Psoas muscle (tissue), 8 donors: ENCODE measurements around the gene ISL2. TPM values are rescaled to one million over a fixed set of nuclear protein-coding genes. Genes with fewer than 3 reads are reported as not detected.

Source experiments
- ATAC-seq, 4 donors: fragments of 200-7000 bp; cut with Tn5 transposase; one replicate each; pipeline ENCODE4 v1.9.1; 2020; ENCODE audit warnings: moderate library complexity in 3 of 4, mild to moderate bottlenecking in 2 of 4
- DNase-seq, 2 donors: peaks; one replicate each; pipeline ENCODE4 v3.0.0-alpha.2; 2020
- H3K27ac ChIP-seq: fragments of 200-600 bp; one replicate; pipeline ENCODE4 v1.8.0; 2022
- H3K27me3 ChIP-seq, 3 donors: fragments of 200-600 bp in 1 of 3; one replicate each; pipeline versions ENCODE4 v1.6.1 to v1.8.0; 2013 to 2022; ENCODE audit warnings: low read length in 2 of 3, mild to moderate bottlenecking in 2 of 3, moderate library complexity in 1 of 3; ENCODE audit not compliant: insufficient read depth in 3 of 3
- H3K36me3 ChIP-seq, 2 donors: fragments of 200-600 bp in 1 of 2; one replicate each; pipeline versions ENCODE4 v1.6.1 to v1.8.0; 2013 to 2022; ENCODE audit warnings: low read depth in 1 of 2, mild to moderate bottlenecking in 1 of 2, moderate library complexity in 1 of 2; ENCODE audit not compliant: insufficient read depth in 1 of 2
- H3K4me1 ChIP-seq: fragments of 200-600 bp; one replicate; pipeline ENCODE4 v1.8.0; 2022
- H3K4me3 ChIP-seq: fragments of 200-600 bp; one replicate; pipeline ENCODE4 v1.8.0; 2022; ENCODE audit warnings: mild to moderate bottlenecking
- H3K9me3 ChIP-seq: fragments of 200-600 bp; one replicate; pipeline ENCODE4 v1.8.0; 2022
- WGBS, 3 donors: extraction: QIAGEN DNeasy Blood & Tissue Kit; methylation state at CpG; one replicate each; pipeline versions ENCODE4 v1.1.6 to v1.1.7; 2013; 5-methylcytosine and 5-hydroxymethylcytosine counted together
- intact Hi-C, 2 donors: fragments of 100-400 bp; cut with DNase I; formaldehyde crosslinking; loops; one replicate each; pipeline versions ENCODE4 v1.11.0 to v1.14.2; 2022
- polyA plus RNA-seq, 3 donors: library from polyadenylated mRNA; stranded (reverse); fragments of 200-250 nt; gene quantifications; one replicate each; pipeline ENCODE4 v1.2.3, GENCODE V29; 2013
- total RNA-seq, 4 donors: library from RNA; stranded (reverse); fragmentation: NEBNext Ultra II Directional in 2 of 4; extraction: Animal tissue kit (Norgen Biotek cat#: 25700) in 2 of 4; gene quantifications; one replicate each; pipeline versions ENCODE4 v1.2.1 to v1.2.4, GENCODE V29; 2021 to 2023
- TF ChIP-seq, protein P1 (sequence below): fragments of 200-600 bp; IDR thresholded peaks from one replicate; pipeline ENCODE4 v1.8.0; 2022; ENCODE audit warnings: antibody characterized with exemption
- donor health status: healthy with polysubstance abuse.
- donor health status: DM: no; HTN: no; CAD: no; lungs with moderate emphysema.
- donor health status: Bipolar disorder and iron deficiency.
- donor health status: healthy.
- donor health status: DM: yes; HTN: yes; CAD: no.
- donor health status: DM: no; HTN: no; CAD: no.
- donor health status: DM: no; HTN: no; CAD: no.
- donor health status: DM: yes; HTN: yes; CAD: no.

Gene ISL2
- total and polyA plus RNA-seq, 7 donors, result not detected

DNA sequence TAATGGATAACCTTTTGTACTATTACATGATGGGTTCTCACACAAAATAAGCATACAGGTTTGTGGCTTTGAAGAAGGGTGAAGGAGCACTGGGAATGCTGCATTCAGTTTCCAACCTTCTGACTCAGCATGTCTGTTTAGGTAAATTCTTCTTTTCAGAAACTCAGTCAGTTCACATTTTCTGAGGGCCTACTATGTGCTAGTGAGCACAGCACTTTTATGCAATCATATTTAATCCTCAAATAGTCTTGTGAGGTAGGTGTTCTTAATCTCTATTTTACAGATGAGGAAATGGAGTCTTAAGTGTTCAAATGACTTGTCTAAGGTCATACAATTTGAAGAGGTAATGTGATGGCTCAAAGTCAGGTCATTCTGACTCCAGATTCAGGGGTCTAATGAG is 41.2 kb downstream of the ISL2 start:
- Histone ChIP-seq H3K4me3 (no peak overlapping the region), H3K27ac (no peak overlapping the region), H3K27me3 (no peaks in the 10 kb centered on the region), H3K9me3 (no peaks in the 10 kb centered on the region), H3K4me1 (no peaks in the 10 kb centered on the region), H3K36me3 (peaks cover 0 to 15% of the 10 kb centered on the region in 2 donors)
- DNase-seq (no peak), ATAC-seq (no peak)
- TF ChIP-seq, protein P1, sequence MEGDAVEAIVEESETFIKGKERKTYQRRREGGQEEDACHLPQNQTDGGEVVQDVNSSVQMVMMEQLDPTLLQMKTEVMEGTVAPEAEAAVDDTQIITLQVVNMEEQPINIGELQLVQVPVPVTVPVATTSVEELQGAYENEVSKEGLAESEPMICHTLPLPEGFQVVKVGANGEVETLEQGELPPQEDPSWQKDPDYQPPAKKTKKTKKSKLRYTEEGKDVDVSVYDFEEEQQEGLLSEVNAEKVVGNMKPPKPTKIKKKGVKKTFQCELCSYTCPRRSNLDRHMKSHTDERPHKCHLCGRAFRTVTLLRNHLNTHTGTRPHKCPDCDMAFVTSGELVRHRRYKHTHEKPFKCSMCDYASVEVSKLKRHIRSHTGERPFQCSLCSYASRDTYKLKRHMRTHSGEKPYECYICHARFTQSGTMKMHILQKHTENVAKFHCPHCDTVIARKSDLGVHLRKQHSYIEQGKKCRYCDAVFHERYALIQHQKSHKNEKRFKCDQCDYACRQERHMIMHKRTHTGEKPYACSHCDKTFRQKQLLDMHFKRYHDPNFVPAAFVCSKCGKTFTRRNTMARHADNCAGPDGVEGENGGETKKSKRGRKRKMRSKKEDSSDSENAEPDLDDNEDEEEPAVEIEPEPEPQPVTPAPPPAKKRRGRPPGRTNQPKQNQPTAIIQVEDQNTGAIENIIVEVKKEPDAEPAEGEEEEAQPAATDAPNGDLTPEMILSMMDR, result no peak
- intact Hi-C loops, result no loop called here

DNA sequence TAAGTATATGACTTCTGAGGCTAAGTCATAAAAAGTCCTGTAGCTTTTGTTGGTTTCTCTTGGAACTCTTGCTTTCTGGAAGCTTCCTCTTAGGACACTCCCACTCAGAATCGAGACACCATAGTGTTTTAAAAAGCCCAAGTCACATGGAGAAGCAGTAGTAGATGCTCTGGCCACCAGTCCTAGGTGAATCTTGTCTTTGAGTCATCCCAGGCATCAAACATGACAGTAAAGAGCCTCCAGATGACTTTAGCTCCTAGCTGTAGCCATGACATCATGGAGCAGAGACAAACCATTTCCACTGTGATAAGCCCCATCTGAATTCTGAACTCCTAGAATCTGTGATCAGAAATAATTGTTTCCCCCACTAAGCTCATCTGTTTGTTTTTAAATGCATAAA is 42.1 kb downstream of the ISL2 start:
- no peak for DNase-seq
- no peaks in the 10 kb centered on the region for H3K27me3 ChIP-seq
- no peak for ATAC-seq
- no peaks in the 10 kb centered on the region for H3K9me3 ChIP-seq
- no peak overlapping the region for H3K27ac ChIP-seq
- intact Hi-C loops, result no loop called here
- H3K36me3 ChIP-seq, result peaks cover 0 to 14% of the 10 kb centered on the region in 2 donors
- H3K4me3 ChIP-seq, result no peak overlapping the region
- no peaks in the 10 kb centered on the region for H3K4me1 ChIP-seq
- TF ChIP-seq, protein P1, result no peak
- WGBS, 3 donors, result 95 to 97% (median 96%) methylated on average over 1 of the region's 1 CpG

DNA sequence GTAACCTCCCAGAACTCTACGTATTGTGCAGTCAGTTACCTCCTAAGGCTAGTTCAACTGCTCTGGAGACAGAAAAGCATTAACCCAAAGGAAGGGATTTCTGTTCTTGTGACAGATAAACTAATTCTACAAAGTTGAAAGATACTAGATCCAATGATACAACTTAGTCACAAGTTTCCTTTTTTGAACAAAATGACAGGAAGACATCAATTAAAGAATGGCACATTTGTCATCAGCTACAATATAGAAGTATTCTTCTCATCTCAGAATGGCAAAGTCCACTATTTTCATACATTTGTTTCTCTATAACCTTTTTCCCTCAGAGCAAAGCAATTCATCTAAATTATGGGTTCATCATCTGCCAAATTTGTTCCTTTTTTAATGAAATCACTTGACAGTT is 43.7 kb downstream of the ISL2 start:
- H3K4me1 ChIP-seq, result no peaks in the 10 kb centered on the region
- DNase-seq (no peak), ATAC-seq (no peak)
- H3K36me3 ChIP-seq, result peaks cover 0 to 14% of the 10 kb centered on the region in 2 donors
- no peaks in the 10 kb centered on the region for H3K27me3 ChIP-seq
- WGBS, 3 donors, result 94 to 97% (median 97%) methylated on average over 1 of the region's 1 CpG
- H3K4me3 ChIP-seq, result no peak overlapping the region
- intact Hi-C loops, result no loop called here
- H3K9me3 ChIP-seq, result no peaks in the 10 kb centered on the region
- TF ChIP-seq, protein P1, result no peak
- H3K27ac ChIP-seq, result no peak overlapping the region

DNA sequence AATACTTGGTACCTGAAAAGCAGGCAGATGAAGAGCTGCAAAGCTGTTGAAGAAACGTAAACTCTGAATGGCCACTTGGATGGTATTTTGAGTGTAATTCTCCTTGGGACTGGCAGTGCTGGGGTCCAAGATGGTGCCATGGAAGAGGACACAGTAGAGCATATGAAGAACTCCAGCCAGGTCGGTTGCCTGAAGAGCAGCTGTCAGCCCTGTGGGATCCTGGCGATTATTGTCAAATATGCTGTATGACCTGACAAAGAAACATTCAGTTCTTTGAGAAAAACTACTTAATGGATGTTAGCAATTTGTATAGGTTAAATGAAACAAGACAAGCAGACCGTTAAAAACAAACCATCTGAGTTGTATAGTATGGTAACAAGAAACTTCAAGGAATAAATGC is 44.8 kb downstream of the ISL2 start:
- DNase-seq (no peak), ATAC-seq (no peak)
- Histone ChIP-seq H3K36me3 (peaks cover 0 to 7% of the 10 kb centered on the region in 2 donors), H3K27ac (no peak overlapping the region), H3K27me3 (no peaks in the 10 kb centered on the region), H3K4me3 (no peak overlapping the region), H3K4me1 (no peaks in the 10 kb centered on the region), H3K9me3 (no peaks in the 10 kb centered on the region)
- intact Hi-C loops, result no loop called here
- TF ChIP-seq, protein P1, result no peak
- WGBS, 3 donors, result 90 to 95% (median 93%) methylated on average over 4 of the region's 4 CpGs

DNA sequence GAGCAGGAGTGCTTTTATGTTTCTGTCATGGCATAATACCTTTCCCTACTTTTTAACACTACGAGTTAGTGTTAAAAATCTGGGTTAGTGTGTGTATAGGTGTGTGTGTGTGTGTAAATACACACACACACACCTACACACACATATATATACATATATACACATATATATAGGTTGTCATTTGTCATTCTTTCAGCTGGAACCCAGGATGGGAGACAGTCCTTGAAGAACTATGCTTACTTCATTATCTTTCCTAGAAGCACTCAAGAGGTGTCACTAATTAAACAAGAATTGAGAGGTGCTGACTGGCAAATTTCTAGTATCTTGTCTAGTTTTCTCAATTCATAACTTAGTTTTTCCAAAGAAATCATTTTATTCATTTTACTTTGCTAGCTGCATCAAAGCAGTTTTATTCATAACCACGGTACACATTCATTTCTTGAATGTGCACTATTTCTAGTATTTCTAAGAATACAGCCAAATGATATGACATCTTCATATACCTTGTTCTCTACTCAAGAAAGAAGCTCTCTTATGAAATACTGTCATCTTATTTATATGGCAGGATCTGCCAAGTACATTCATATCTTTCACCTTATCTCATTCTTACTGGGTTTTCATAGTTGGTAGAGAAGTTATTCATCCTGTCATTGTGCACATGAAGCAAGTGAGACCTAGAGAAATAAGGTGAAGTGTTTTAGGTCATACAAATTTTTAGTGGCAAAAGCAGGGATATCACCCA is 46.6 kb downstream of the ISL2 start:
- WGBS, 3 donors, result 96 to 99% (median 97%) methylated on average over 2 of the region's 2 CpGs
- H3K27me3 ChIP-seq, result no peaks in the 10 kb centered on the region
- ATAC-seq (no peak), DNase-seq (no peak)
- no peak overlapping the region for H3K27ac ChIP-seq
- H3K9me3 ChIP-seq, result no peaks in the 10 kb centered on the region
- peaks cover 0 to 7% of the 10 kb centered on the region in 2 donors for H3K36me3 ChIP-seq
- TF ChIP-seq, protein P1, result no peak
- H3K4me1 ChIP-seq, result no peaks in the 10 kb centered on the region
- intact Hi-C loops, result no loop called here
- no peak overlapping the region for H3K4me3 ChIP-seq
